DMS53 treated with DMSO at 0.1 percent for 48 hours (cell line): ENCODE results near the gene MCOLN3.

ENCODE experiments used
- DNase-seq: peaks from one replicate; lab custom pipeline; 2025; ENCODE audit not compliant: unreplicated experiment; lab: John Stamatoyannopoulos, UW

MCOLN3 gene

DNA sequence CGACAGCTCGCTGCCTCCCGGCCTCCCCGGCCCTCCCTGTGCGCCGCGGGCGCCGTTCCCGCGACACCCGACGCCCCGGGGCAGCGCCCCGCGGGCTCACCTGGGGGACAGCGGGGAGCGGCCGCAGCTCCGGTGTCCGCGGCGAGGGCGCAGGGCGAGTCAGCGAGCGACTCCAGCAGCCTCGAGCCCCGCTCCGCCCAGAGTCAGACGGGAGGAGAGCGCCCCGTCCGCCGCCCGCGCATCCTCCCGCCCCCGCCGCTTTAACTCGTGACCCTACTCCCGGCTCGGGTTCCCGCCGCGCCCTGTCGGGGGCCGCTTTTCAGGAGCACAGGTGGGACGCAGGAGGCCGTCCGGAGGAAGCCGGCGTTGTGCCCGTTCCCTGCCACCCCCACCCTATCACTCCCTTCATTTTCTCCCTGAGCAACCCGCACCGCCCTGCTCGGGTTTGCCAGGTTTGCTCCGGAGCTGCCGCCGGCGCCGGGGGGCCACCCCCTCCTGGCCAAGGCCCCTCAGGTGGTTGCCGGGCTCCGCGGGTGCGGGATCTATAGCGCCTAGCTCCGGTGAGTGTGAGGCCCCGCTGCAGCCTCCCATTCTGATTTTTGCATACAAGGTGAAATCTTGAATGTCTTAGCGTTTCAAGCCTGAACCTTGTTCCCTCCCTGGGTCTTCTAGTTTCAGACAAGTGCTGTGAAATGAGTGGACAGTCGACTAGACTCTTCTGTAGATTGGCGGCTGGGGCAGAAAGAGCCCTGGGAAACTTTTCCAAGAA lies at the start of gene MCOLN3:
TSS of gene MCOLN3 (minus strand) at position 205 of the 769 bp plus-strand sequence. CDS start 3,140 bp downstream, outside the sequence.
- peak; percentile 34 for DNase-seq

DNA sequence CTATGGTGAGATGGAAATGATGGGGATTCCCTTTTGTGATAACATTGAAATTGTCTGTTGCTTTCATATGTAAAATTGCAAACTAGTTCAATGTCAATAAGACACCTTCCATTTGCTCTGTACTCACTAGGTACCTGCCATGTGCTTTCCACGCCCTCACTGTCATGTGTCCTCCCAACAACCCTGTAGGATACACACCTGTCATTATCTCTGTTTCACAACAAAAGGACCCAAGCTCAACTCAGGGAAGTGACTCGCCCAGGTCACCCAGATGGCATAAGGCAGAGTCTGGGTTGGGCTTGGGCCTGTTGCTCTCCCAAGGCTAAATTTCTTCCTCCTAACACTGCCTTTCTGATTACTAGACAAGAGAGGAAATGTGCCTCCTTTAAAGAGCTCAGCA lies 45.3 kb upstream of the MCOLN3 start:
- DNase-seq: no peak

- no peak for DNase-seq
These were observed 43.5 kb upstream of the MCOLN3 start for GRCh38 chr1:85091671-85092280.

- DNase-seq: no peak
These were observed 41.9 kb upstream of the MCOLN3 start for GRCh38 chr1:85090225-85090624.

DNA sequence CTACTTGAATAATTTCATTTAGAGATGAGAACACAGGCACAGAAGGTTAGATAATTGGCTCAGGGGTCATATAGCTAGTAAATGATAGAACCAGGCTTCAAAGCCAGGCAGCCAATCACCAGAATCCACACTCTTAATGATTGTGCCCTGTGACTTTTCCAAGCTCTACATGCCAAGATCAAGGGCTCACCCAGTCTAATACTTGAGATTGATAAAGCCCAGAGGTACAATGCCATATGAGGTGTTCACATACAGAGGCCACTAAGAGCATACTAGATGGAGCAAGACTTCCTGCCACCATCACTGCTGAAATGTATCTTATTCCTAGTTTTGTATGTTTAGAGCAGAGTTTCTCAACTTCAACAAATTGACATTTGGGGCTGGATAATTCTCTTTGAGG lies 40.9 kb upstream of the MCOLN3 start:
- no peak for DNase-seq

- no peak for DNase-seq
These were observed 40.1 kb upstream of the MCOLN3 start for GRCh38 chr1:85088408-85088784.

DNA sequence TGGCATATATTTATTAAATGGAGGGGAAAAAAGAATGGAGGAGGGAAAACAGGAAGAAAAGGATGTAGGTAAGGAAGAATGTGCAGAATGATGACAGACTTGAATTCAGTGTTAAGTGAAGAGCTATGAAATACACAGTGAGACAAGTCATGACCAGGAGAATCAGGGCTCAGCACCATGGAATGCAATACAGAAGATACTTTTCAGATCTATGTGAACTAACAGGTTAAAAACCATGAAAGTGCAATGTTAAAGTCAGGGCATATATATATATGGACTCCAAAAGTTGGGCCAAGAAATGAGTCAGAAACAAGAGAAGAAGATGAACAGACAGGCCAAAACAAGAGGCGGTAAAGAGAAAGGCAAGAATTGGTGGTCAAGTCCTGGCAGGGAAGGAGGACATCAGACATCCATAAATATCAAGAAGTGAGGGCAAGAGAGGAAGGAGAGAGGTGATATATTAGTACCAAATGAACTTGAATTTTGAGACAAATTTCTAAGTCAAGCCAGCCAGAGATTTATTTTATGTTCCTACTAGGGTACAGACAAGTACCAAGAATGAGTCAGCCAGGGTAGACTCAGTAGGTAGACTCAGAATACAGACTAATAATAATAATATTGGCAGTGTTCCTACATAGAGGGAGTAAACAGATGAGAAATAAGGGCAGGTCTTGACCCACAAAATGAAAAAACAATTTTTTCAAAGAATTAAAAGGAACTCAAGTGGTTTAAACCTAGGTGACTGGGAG lies 39.5 kb upstream of the MCOLN3 start:
- no peak for DNase-seq

- no peak for DNase-seq
These were observed 37.1 kb upstream of the MCOLN3 start for GRCh38 chr1:85085417-85085816.

DNA sequence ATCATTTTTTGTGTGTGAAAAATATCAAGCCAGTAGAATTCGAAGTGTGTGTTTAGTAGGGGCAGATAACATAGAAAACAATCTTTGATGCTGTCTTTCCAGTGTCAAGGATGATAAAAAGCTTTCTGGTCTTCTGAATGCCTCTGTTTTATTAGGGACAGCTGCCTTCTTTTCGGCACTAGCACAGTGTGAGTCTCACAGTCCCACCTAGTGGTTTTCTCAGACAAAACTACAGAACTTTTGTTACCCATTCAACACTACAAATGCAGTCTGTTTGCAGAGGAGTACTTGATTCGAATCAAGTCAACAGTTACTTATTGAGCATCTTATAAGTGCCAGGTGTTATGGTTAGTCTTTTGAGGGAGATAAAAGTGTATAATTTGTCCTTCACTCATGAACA lies 30.6 kb upstream of the MCOLN3 start:
- DNase-seq: no peak

GRCh38 chr1:85074365-85074964 lies 26.2 kb upstream of the MCOLN3 start:
- no peak for DNase-seq

DNA sequence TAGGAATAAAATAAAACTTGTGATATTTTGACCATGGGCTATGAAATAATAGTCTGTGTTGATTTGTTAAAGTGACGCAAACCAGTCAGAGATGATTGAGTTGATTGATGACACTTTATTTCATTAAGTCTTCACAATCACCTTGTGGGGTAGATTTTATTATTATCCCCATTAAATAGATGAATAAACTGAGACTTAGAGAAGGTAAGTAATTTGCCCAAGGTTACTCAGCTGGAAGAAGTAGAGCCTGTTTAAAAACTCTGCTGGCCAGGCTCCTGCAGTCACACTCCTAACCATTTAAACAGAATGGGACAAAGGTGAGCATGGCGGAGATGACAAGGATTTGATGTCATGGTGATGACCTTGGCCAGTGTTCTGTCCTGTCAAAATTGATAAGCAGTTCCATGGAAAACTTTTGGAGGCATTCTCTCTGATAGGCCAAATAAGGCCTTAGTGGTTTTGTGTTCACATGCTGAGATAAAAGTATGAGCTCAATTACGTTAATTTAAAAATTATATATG lies 22.7 kb upstream of the MCOLN3 start:
- no peak for DNase-seq

GRCh38 chr1:85068846-85069245 lies 20.5 kb upstream of the MCOLN3 start:
- no peak for DNase-seq

DNA sequence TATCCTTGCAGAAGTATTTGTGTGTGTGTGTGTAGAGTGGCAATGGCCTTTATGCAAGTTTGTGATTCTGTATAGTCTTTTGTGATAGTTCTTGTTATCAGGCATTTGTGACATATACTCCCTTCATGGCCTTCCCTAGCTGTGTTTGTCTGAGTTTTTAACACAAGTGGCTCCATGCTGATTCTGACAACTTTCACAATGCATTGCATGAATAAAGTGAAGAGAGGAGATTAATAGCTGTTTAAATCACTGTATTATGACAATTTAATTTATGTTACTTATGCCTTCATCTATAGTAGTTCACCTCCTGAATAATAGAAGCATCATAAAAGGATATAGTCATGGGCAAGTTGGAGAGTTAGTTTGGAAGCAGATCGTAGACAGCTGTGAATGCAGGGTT lies 17.2 kb upstream of the MCOLN3 start:
- DNase-seq: no peak

GRCh38 chr1:85062425-85063026 lies 14.2 kb upstream of the MCOLN3 start:
- no peak for DNase-seq

- peak; percentile 98 for DNase-seq
These were observed 13.6 kb upstream of the MCOLN3 start for GRCh38 chr1:85061711-85062424.

- DNase-seq: no peak
These were observed 11.7 kb upstream of the MCOLN3 start for GRCh38 chr1:85060038-85060437.

DNA sequence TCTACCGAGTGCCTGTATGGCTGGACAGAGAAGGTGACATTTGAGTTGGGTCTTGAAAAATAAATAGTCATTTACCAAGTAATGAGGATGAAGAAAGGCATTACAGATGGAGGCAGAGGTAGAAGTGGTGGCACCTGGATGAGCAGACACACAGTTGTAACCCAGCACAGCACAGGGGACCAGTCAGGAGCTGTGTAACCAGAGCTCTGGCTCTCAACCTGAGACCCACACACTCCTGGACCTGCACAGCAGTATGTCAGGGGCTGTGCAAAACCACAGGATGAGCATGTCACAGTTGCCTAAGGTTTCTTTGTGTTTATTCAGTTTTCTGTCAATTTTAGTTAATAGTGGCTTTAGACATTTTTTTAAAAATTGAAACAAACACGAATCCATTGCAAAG lies 11.3 kb upstream of the MCOLN3 start:
- DNase-seq: no peak

DNA sequence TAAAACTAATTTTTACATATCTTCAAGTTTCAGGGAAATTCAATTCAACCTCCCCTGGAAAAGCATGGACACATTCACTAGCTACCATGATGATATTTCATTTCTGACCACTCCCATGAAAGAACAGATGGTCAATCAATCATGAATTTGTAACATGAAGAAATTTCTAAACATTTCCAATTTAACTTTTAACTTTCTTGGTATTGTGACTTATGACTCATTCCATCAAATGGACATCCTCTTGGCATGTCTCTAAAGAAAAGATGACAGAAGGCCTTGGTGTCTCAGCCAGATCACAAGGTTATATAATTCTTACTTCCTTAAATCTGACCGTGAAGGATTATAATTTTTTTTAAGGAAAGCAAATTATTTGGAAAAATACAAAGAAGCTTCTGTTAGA lies 10.5 kb upstream of the MCOLN3 start:
- no peak for DNase-seq

- DNase-seq: no peak
These were observed 10.0 kb upstream of the MCOLN3 start for GRCh38 chr1:85058311-85058710.

- no peak for DNase-seq
These were observed 6.4 kb upstream of the MCOLN3 start for GRCh38 chr1:85054664-85055063.
